Measurements from ENCODE around the gene MRPL32.
"Not testable (repeated sequence)": the region's sequence is repeated elsewhere in the genome, so short reads cannot be mapped to it uniquely, and the experiment has no call there.

The MRPL32 gene

DNA sequence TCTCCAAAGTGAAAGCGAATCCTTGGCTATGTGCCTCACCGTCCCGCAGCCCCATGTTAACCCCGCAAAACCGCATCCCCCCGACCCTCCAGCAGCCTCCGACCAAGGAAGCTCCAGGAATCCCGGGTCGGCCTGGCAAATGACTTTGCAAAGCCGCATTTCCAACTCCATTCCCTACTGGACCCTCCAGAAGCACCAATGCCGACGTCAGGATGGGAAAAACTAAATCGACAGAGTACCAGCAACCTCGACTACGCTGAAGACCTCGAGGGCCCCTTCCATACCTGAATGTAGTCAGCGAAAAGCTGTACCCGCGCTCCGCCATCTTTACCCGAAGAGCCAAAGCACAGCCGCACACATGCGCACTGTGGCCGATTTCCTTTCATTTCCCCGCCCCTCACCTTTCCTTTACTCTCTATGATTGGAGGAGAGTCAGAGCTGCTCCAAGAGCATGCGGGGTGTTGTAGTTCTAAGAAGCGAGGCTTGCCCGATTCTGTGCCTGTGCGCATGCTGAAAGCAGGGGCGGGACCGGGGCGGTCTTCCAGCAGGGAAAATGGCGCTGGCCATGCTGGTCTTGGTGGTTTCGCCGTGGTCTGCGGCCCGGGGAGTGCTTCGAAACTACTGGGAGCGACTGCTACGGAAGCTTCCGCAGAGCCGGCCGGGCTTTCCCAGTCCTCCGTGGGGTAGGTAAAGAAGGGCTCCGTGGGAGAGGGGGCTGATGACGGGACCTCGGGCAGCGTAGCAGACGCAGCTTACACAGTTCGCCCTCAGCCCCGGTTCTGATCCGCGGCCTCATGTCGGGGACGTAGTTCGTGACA lies at the start of gene MRPL32, which contains the start of gene PSMA2:
Gene MRPL32, plus strand, starts transcription at position 543 of the 818 bp plus-strand sequence. Its CDS starts 11 bp downstream, at position 554.
Gene PSMA2, minus strand, starts transcription at position 341 of the 818 bp plus-strand sequence. Its CDS starts 16 bp downstream, at position 325.
- peak within 1 kb of the TSS; percentile 88 for H3K4me3 ChIP-seq (ENCODE audit: low read length)
- TF ChIP-seq, protein P1, sequence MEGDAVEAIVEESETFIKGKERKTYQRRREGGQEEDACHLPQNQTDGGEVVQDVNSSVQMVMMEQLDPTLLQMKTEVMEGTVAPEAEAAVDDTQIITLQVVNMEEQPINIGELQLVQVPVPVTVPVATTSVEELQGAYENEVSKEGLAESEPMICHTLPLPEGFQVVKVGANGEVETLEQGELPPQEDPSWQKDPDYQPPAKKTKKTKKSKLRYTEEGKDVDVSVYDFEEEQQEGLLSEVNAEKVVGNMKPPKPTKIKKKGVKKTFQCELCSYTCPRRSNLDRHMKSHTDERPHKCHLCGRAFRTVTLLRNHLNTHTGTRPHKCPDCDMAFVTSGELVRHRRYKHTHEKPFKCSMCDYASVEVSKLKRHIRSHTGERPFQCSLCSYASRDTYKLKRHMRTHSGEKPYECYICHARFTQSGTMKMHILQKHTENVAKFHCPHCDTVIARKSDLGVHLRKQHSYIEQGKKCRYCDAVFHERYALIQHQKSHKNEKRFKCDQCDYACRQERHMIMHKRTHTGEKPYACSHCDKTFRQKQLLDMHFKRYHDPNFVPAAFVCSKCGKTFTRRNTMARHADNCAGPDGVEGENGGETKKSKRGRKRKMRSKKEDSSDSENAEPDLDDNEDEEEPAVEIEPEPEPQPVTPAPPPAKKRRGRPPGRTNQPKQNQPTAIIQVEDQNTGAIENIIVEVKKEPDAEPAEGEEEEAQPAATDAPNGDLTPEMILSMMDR (IDR thresholded peaks at IDR 0.05; ENCODE audit: insufficient read depth, low read depth, low read length, missing control alignments), result no peak
- peak; percentile 98 for DNase-seq (ENCODE audit: low read depth)

GRCh38 chr7:42883950-42884349 lies 48.2 kb upstream of the MRPL32 start:
- peak; percentile 95 for DNase-seq (ENCODE audit: low read depth)
- no peak overlapping the region for H3K4me3 ChIP-seq (ENCODE audit: low read length)
- TF ChIP-seq, protein P1 (IDR thresholded peaks at IDR 0.05; ENCODE audit: insufficient read depth, low read depth, low read length, missing control alignments), result no peak

DNA sequence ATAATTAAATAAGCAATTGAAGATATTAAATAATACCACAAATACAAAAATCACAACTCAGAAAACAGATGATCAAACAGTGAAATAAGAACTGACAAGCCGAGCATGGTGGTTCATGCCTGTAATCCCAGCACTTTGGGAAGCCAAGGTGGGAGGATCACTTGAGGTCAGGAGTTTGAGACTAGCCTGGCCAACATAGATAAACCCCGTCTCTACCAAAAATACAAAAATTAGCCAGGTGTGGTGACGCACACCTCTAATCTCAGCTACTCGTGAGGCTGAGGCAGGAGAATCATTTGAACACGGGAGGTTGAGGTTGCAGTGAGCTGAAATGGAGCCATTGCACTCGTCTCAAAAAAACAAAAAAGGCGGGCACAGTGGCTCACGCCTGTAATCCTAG lies 47.0 kb upstream of the MRPL32 start:
- not testable (repeated sequence) for H3K4me3 ChIP-seq (ENCODE audit: low read length); DNase-seq (ENCODE audit: low read depth)

DNA sequence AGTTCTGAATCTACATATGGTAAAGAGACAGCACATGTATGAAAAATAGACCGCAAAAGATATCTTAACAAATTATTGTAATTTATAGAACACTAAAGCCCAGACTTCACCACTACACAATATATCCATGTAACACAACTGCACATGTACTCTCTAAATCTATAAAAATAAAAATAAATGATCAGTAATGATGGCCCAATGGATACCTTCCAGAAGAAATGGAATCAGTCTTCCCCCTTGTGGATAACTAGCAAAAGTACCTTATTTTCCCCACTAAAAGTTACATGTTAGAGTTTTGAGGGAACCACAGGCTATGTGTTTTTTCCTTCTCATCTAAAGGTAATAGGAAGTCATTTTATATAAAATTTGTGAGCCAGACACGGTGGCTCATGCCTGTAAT lies 46.0 kb upstream of the MRPL32 start:
- TF ChIP-seq, protein P1 (IDR thresholded peaks at IDR 0.05; ENCODE audit: insufficient read depth, low read depth, low read length, missing control alignments), result peak; percentile 19
- H3K4me3 ChIP-seq (ENCODE audit: low read length), result no peak overlapping the region
- peak; percentile 21 for DNase-seq (ENCODE audit: low read depth)

GRCh38 chr7:42886893-42887505 lies 45.2 kb upstream of the MRPL32 start:
- DNase-seq (ENCODE audit: low read depth), result peak; percentile 80
- TF ChIP-seq, protein P1 (IDR thresholded peaks at IDR 0.05; ENCODE audit: insufficient read depth, low read depth, low read length, missing control alignments), result no peak
- H3K4me3 ChIP-seq (ENCODE audit: low read length), result no peak overlapping the region

DNA sequence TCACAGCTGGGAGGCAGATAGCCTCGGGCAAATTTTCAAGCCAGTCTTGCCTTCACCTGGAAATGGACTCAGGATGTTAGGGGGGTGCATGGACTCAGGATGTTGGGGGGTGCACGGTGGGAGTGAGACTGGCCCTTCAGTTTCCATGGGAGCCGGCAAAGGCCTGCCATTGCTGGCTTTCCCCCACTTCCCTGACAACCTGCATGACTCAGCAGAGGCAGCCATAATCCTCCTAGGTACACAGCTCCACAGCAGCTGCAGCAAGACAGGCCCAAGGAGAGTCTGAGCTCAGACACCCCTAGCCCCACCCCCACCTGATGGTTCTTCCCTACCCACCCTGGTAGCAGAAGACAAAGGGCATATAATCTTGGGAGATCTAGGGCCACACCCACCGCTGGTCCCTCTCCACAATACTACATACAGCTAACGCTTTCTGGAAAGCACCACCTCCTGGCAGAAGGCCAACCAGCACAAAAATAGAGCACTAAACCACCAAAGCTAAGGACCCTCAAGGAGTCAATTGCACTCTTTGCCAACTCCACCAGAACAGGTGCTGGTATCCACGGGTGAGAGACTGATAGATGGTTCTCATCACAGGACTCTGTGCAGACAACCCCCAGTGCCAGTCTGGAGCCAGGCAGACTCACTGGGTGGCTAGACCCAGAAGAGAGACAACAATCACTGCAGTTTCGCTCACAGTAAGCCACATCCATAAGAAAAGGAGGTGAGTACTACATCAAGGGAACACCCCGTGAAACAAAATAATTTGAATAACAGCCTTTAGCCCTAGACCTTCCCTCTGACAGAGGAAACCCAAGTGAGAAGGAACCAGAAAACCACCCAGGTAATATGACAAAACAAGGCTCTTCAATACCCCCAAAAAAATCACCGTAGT lies 38.6 kb upstream of the MRPL32 start:
- no peak overlapping the region for H3K4me3 ChIP-seq (ENCODE audit: low read length)
- no peak for DNase-seq (ENCODE audit: low read depth)
- TF ChIP-seq, protein P1 (IDR thresholded peaks at IDR 0.05; ENCODE audit: insufficient read depth, low read depth, low read length, missing control alignments), result no peak

- no peak for DNase-seq (ENCODE audit: low read depth)
- H3K4me3 ChIP-seq (ENCODE audit: low read length), result no peak overlapping the region
- TF ChIP-seq, protein P1 (IDR thresholded peaks at IDR 0.05; ENCODE audit: insufficient read depth, low read depth, low read length, missing control alignments), result no peak
These were observed 31.3 kb upstream of the MRPL32 start for GRCh38 chr7:42900842-42901241.
